Hindlimb muscle (tissue), 1 donor: ENCODE measurements around the gene STK32C. TPM values are rescaled to one million over a fixed set of nuclear protein-coding genes. Genes with fewer than 3 reads are reported as not detected.

ENCODE experiments used
- DNase-seq: peaks from one replicate; pipeline ENCODE4 v3.0.0-alpha.2; 2013
- polyA plus RNA-seq: library from polyadenylated mRNA; unstranded; fragments of 120-200 nt; gene quantifications from one replicate; pipeline ENCODE4 v1.2.1, GENCODE V29; 2013; ENCODE audit not compliant: insufficient read length

Gene STK32C
- polyA plus RNA-seq, 1 donor: 12.2 TPM

DNA sequence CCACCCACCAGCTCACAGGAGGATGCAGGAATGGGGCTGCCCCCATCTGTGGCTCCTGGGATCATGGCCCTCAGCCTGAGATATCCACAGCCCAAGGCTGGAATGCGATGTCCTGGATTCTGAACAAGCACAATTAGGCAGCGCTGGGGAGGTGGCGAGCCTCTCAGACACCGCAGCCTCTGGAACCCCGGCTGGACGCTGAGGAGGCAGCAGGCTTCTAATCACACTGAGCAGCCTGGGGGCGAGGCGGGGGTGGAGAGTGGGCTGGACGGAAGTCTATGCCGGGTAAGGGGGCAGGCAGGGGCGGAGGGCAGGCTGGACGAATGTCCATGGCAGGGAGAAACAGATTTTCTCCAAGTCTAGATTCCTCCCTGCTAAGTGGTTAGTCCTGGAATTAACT lies 64.6 kb downstream of the STK32C start:
- no peak for DNase-seq

DNA sequence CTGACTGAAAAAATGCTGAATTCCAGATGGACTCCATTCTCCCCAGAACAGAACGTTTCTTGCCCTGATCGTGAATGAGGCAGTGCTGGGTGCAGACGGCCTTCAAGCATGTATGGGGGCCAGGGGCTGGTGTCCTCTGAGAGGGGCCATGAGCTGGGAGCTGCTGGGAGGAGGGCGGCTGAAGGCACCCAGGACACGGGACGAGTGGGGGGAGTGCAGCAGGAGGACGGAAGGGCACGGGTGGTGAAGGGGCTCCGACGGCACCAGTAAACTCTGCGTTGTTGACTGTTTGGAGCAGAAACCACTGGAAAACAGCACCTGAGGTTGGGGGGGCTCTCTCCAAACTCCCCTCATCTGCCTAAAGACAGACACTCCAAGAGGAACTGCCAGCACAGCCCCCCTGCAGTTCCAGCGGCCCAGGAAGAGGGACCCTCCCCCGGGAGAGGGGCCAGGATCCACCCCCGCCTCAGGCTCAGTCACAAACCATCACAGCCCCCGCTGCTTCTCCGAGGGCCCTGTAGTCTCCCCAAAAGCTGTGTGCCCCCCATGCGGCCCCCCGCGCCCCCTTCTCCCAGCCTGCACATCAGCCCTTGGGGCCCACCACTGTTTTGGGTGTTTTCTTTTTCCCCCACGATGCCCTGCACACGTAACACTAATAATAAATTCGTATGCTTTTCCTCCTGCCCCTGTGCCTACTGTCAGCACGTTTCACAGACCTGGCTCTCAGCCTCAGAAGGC lies 65.5 kb downstream of the STK32C start:
- DNase-seq: no peak

DNA sequence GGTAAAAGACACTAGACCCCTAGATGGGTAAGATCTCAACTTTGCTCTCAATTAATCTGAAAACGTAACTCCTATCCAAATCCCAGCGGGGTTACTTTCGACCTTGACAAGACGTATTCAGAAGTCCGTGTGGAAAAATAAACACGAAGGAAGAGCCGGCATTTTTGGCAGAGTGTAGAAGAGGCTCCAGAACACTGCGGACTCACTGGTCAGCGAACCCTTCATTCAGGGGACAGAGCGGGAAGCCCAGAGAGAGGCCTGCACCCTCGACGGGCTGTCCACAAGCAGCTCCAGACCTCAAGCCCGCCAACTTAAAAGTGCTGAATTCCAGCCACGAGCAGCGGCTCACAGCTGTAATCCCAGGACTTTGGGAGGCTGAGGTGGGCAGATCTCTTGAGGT lies 66.3 kb downstream of the STK32C start:
- no peak for DNase-seq

DNA sequence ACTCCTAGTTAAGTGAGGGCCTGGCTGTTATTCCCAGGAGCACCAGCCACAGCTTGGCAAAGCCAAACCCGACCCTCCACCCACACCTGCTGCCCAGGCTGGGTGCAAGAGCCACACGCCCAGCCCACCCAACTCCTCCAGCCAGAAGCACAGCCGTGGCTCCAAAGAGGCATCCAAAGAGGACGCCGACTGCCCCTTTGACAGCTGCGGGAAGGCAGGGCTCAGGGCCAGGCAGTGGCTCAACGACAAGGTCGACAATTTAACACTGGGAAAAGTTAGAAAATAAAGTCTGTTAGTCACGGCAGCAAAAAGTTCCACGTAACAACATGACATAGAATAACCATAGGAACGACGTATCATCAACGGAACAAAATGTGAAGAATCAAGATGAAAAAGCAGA lies 66.7 kb downstream of the STK32C start:
- DNase-seq: no peak

DNA sequence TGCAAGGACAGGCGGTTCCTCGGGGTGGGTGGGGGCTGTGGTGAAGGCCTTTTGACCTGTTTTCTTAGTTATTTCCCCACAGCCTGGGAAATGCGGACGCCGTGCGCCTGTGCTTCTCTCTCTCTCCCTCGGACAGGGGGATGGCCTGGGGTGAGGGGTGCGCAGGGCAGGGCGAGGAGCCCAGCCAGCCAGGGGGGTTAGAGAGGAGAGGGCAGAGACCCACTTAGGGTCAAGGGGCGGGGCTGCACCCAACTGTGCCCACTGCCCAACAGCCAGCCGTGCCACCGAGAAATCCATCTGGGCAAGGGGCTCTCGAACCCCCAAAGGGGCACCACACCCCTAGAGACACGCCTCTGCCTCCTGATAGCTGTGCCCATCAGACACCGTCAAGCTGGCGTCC lies 67.2 kb downstream of the STK32C start:
- DNase-seq: no peak

DNA sequence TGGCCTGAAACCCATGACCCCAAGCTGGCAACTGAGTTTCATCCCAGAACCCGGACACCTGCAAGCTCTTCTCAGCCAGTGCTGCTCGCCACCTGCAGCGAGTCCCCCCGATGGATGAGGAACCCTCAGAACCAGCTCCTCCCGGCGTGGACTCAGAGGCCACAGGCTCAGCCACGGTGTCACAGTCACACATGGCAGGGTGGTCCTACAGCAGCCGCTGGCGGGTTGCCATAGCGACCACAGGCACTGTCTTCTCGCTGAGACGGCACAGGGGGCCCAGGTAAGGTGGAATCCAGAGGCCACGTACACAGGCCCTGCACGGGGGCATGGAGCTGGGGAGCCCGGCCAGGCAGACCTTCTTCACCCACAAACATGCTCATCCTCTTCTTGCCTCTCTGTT lies 67.6 kb downstream of the STK32C start:
- no peak for DNase-seq

DNA sequence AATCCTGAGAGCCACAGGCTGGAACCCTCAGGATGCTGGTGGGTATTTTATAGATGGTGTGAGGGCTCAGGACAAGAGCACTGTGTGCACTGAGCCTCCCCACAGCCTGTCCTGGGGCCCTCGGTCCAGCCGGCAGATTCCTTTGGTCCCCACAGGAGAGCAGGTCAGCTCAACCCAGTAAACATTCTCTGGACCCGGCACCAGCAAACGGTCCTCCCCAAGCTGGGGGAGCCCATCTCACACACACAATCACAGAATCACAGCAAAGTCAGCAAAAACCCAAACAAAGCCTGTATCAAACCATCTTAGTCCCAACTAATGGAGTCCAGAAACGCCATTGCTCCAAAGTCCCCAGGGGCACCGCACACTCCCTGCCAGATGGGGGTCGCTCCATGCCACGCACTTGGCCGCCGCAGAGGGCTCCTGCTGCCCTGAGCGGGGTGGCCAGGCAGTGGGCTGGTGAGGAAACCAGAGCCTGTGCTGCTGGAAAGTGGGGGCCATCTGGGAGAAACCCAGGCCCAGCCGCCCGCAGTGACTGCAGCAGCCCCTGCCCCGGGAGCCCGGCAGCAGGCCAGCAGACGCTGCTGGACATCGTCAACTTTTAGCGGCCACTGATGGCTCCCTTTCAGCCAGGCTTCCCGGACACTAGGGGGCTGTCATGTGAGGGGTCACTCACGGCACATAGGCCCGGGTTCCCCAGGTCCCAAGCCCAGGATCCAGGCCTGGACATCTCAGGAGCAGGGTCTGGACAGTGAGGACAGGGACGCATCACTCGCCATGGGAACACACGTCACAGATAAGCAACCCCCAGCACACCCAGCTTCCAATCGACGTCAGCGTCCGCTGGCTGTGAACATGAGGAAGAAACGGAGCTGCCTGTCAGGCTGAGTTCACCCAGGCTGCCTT lies 68.4 kb downstream of the STK32C start:
- no peak for DNase-seq

DNA sequence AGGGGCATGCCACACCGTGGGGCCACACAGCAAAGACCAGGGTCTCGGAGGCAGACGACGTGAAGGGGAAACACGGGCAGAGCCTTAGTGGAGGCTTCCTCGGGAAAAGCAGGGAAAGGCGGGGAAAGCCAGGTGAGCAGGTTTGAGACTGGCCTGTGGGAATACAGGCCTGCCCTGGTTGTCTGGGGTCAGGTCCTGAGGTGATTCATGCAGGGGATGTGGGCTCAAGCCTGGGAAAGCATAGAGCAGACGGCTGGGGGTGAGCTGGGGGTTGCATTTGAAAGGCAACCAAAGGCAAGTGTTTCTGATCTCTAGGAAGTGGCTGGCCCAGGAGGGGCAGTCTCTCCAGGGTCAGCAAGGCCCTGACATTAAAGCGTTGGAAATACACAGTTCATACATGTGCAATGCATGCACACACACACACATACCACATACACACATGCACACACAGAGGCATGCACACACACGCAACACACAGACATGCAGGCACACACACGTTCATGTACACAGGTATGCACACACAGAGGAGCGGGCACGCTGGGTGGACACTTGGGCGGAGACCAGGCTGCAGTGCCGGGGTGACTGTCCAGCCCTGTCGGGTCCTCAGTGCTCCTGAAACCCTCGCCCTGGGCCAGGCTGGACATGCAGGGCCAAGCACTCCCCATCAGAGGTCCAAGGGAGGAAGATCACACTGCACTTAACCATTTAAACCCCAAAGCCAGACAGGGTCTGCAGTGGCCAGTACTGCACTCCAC lies 69.2 kb downstream of the STK32C start:
- DNase-seq: no peak

DNA sequence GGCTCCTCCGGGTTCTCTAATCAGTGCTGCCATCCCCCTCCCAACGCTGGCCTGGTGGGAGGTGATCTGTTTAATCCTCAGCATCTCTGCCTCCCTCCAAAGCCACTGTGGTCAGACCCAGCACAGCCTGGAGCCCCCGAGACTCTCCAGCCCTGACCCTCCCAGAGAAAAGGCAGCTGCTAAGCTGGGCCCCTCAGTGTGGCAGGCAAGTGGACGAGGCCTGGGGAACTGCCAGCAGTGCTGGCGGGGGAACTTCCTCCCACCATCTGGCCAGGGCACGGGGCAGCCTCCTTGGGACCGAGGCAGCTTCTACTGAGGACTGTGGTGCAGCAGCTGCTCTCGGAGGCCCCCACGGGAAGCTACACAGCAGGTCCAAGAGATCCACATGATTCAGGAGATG lies 69.9 kb downstream of the STK32C start:
- DNase-seq: peak; percentile 42

DNA sequence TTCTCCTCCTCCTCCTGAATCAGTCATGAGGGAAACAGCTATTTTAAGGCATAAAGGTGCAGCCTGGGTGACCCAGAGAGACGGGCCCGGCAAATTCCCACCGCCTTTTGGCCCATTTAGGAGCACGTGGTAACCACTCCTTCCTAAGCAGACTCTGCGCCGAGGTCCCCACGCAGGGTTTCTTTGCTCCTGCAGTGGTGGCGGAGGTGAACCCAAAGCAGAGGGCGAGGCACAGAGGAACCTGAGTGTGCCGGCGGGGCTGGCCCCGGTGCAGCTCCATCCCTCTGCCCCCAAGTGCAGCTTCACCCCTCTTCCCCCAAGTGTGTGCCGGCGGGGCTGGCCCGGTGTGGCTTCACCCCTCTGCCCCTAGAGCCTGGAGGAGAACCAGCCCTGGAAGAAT lies 70.4 kb downstream of the STK32C start:
- no peak for DNase-seq

DNA sequence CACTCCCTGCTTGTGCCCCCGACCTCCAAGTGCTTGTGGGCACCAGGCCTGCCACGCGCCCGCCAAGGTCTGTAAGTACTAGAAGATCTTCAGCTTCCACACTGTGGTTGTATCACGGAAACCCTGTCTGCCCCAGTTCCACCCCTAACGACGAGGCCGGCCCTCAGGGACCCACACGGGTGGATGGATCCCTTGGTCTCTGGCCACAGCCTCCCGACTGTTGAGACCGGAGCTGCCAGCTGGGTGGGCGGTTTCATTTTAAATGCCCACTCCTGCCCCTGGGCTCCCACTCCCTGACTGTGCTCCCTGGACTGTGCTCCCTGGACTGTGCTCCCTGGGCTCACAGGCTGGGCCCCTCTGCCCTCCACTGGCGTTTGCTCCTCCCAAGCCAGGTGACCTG lies 70.9 kb downstream of the STK32C start:
- DNase-seq: no peak

DNA sequence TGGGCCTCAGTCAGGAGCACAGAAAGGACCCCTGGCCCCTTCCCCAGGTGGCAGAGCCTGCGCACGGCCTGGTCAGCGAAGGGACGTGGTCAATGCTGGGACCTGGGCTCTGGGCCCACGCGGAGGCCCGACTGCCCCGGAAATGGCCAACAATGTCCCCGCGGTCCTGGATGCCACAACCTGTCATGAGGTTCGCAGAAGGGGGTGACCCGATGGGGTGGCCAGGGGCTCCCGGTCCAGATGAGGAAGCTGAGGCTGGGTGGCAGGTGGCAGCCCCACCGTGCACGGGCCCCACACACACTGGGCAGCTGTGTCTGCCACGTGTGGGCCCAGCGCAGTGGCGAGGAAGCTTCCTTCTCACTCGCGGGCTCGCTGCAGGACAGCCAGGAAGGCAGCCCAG lies 71.6 kb downstream of the STK32C start:
- DNase-seq: no peak

DNA sequence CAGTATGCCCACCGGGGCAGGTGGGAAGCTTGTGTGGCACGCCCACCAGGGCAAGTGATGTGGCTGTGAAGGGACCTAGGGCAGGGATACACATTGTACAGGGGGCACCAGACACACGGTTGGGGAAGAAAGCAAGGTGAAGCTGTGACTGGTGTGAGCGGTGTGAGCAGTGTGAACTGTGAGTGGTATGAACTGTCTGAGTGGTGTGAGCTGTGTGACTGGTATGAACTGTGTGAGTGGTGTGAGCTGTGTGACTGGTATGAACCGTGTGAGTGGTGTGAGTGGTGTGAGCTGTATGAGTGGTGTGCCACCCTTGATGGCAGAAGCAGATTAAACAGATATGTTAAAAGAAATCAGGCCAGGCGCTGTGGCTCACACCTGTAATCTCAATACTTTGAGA lies 72.9 kb downstream of the STK32C start:
- DNase-seq: no peak

DNA sequence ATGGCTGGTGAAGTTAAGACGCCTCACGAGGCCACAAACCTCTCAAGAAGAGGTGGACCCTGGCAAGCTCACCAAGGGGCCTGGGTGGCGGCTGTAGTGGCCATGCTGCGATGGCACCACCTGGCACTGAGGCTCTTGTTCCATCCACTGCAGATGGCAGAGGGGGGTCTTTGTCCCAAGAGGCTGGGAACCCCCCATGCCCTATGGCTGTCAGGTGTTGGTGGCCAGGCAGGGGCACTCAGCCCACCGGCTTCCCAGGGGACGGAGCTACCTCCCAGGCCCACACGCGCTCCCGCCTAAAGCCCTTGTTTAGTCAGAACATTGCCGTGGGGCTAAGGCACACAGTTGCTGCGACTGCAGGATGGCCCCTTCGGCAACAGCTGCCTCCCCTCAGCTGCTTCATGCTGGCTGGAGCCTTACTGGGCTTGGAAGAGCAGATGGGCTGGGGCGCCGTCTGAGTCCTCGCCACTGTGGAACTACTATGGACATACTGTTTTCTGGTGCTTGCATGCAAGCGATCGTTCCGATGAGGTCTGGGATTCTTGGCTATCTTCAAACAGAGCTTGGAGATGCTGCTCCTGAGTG lies 74.2 kb downstream of the STK32C start:
- no peak for DNase-seq

DNA sequence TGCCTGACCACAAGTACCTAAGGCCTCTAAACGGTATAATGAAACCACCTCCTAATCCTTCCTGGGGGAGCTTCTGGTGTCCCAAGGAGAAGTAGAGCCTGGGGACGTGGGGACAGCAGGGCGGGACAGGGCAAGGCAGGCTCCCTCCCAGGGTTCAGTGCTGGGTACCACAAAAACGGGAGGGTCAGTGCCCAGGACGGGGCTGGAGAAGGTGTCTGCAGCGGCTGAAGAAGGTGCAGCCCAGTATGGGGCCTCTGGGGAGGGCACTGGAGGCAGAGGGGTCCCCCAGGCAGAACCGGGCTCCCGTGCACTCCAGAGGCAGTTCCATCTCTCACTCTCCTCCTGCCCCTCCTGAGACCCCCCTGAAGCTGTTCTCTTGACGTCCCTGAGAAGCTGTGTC lies 74.8 kb downstream of the STK32C start:
- no peak for DNase-seq

DNA sequence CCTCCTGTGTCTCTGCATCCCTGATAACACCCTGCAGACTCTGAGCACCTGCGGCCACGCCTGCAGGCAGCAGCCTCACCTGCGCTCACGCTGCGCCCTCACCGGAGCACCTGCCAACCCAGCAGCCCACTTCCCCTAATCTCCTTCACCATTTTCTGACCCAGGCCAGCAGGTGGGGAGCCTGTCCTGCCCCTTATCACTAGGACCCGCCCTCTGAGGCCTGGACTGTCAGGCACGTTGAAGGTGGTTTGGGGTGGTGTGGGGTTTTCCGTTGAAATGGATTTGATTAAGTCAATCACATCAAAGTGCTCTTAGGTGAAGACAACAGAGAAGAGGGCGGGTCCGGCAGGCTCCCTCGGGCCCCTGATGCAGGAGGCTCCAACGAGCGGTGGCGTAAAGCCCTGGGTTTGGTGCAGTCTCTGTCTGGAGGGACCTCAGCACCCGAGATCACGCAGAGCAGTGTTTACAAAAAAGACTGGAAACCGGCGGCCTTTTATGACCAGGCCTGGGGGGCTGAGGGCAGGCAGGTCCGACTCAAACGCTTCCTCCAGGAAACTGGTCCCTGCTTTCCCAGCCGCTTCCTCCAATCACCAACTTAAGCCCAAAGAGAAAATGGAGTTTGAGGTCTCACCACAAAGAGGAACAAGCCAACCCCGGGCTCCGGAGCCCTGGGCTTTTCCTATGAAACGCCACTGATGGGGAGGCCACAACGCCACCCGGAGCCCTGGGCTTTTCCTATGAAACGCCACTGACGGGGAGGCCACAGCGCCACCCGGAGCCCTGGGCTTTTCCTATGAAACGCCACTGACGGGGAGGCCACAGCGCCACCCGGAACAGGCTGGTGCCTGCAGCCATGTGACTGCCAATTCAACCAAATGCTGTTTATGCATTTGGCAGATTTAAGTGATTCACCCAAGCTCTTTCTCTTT lies 75.5 kb downstream of the STK32C start:
- DNase-seq: no peak

DNA sequence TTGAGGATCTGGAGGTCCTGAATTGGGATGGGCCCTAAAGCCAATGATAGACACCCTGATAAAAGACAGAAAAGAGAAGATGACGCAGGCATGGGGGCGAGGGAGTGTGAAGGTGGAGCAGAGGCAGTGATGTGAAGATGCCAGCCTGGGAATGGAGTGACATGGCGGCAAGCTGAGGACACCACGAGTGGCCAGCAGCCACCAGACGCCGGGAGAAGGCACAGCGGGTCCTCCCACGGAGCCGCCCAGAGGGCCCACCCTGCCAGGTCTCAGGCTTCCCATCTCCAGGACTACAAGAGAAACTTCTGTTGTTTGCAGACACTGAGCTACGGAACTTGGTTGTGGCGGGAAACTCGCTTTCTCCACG lies 76.1 kb downstream of the STK32C start:
- DNase-seq: no peak

DNA sequence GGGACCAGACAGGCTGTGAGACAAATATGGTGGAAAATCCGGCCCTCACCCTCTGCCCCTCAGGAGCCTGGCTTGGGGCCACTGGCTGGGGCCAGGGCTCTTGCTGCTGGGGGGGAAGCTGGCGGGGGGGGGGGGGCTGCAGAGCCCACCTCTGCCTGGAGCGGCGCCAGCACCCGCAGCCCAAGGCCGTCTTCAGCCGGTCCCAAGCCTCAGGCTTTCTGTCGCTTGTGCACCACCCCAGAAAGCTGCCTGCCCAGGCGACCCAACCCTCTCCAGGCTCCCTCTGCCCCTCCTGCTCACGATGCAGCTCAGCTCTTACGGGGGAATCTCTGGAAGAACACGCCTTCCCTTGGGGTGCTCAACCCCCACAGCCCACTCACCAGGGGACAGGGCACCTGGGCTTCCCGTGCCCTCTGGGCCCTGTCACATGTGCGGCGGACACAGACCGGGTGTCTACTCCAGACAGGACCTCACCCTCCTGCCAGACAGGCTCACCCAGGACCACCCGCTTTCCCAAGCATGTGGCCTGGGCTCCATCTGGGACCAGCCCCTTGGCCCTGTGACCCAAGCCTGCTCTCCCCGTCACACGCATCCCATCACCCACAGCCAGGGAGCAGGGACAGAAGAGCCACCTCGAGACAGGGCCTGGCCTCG lies 77.1 kb downstream of the STK32C start:
- no peak for DNase-seq

DNA sequence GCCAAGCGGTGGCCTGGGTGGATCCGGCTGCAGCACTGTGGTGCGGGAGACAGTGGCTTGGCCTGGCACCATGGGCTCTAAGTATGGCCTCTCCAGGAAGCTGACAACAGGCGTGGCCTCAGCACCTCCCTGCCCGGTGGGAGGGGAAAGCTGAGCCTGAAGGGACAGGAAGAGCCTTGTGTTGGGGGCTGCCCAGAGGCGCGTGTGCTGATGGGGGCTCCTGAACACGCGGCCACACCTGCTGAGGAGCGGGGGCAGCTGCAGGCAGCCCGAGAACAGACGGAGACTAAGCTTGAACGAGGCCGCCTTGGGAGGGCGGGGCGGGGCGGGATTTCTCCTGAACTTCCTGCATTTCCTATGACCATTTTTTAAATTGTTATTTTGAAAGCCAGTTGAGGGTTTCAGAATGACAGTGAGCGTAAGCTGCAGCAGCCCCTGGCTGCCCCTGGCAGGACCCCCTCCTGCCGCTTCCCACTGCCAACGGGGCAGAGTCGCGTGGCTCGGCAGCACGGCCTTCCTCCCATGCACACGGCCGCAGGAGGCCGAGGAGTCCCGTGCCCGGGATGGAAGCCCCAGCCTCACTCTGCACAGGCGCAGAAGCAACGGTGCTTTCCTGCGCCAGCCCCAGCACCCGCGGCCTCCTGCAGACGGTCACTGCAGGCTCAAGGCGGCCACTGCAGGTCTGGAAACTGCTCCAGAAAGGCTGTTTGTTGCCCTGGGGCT lies 77.8 kb downstream of the STK32C start:
- DNase-seq: no peak

DNA sequence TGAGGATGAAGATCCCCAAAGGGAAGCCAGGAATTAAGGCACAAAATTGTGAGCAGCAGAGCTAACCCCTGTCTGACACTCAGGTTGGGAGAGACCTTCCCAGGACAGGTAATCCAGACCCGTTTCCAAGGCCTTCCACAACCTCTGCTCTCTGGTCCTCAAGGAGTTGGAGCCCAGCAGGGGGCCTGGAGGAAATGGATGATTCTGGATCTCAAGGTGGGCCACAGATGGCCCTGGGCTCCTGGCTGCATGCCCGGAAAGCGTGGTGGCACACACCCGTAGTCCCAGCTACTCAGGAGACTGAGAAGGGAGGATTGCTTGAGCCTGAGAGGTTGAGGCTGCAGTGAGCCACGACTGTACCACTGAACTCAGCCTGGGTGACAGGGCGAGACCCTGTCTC lies 78.7 kb downstream of the STK32C start:
- DNase-seq: no peak

DNA sequence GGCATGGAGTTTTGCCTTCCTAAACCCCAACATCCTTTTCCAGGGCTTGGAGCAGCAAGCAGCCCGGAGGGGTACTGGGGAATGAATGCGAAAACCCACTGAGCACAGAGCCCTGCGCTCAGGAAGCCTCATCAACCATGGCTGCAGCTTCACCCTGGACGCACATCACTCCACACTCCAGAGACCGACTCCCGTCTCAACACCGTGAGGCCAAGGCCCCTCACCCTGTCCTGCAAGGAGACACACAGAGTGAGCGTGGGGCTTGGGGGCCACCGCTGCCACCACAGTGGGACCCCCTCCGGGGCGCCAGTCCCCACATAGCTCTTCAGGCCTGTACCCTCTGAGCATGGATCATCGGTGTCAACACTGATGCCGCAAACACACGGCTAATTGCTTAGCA lies 79.1 kb downstream of the STK32C start:
- no peak for DNase-seq
